ENCODE results near the gene PGLYRP2. TPM values are rescaled to one million over a fixed set of nuclear protein-coding genes. Genes with fewer than 3 reads are reported as not detected.

The PGLYRP2 gene
- polyA plus RNA-seq, 1 donor from 2014 or later, result not detected

- H3K9me2 ChIP-seq (ENCODE audit: insufficient read depth, low read length), result no peaks in the 10 kb centered on the region
- H3K4me2 ChIP-seq (ENCODE audit: low read length), result no peak overlapping the region
- H3K36me3 ChIP-seq (ENCODE audit: insufficient read depth, low read length), result no peaks in the 10 kb centered on the region
- H3K9me3 ChIP-seq (ENCODE audit: low read length), result no peaks in the 10 kb centered on the region
- no peaks in the 10 kb centered on the region for H3K79me2 ChIP-seq (replicated peaks; ENCODE audit: insufficient read depth, low read length)
- no peak overlapping the region for H3K27ac ChIP-seq (ENCODE audit: low read length)
- no peak for TF ChIP-seq SMC3 (conservative IDR thresholded peaks at IDR 0.05; ENCODE audit: poor library complexity)
- TF ChIP-seq CTCF (IDR thresholded peaks at IDR 0.05; ENCODE audit: poor library complexity, severe bottlenecking), result no peak
- no peak for TF ChIP-seq MXI1 (conservative IDR thresholded peaks at IDR 0.05; ENCODE audit: poor library complexity, severe bottlenecking)
- no peak for TF ChIP-seq POLR2AphosphoS5 (IDR thresholded peaks at IDR 0.05)
- TF ChIP-seq EZH2 (IDR thresholded peaks at IDR 0.05; ENCODE audit: borderline replicate concordance, insufficient read depth, low read length, poor library complexity, severe bottlenecking), result no peak
- no peak for TF ChIP-seq TAF1 (IDR thresholded peaks at IDR 0.05; ENCODE audit: low read depth)
- TF ChIP-seq REST (IDR thresholded peaks at IDR 0.05; ENCODE audit: borderline replicate concordance), result no peak
- TF ChIP-seq EP300 (conservative IDR thresholded peaks at IDR 0.05; ENCODE audit: poor library complexity, severe bottlenecking), result no peak
- TF ChIP-seq RAD21 (conservative IDR thresholded peaks at IDR 0.05), result no peak
- H3K4me3 ChIP-seq (ENCODE audit: low read length), result no peak overlapping the region
- H2AFZ ChIP-seq (ENCODE audit: low read depth, low read length), result no peak overlapping the region
- H3F3A ChIP-seq (ENCODE audit: insufficient read depth, low read length, poor library complexity, severe bottlenecking), result no peaks in the 10 kb centered on the region
- H3K27me3 ChIP-seq (ENCODE audit: insufficient read depth, low read depth, low read length), result peaks cover 34% of the 10 kb centered on the region
- no peak overlapping the region for H3K9ac ChIP-seq (ENCODE audit: low read length)
- H4K20me1 ChIP-seq (ENCODE audit: insufficient read depth), result no peaks in the 10 kb centered on the region
These were observed 7.6 kb downstream of the PGLYRP2 start for GRCh38 chr19:15471639-15472101.

DNA sequence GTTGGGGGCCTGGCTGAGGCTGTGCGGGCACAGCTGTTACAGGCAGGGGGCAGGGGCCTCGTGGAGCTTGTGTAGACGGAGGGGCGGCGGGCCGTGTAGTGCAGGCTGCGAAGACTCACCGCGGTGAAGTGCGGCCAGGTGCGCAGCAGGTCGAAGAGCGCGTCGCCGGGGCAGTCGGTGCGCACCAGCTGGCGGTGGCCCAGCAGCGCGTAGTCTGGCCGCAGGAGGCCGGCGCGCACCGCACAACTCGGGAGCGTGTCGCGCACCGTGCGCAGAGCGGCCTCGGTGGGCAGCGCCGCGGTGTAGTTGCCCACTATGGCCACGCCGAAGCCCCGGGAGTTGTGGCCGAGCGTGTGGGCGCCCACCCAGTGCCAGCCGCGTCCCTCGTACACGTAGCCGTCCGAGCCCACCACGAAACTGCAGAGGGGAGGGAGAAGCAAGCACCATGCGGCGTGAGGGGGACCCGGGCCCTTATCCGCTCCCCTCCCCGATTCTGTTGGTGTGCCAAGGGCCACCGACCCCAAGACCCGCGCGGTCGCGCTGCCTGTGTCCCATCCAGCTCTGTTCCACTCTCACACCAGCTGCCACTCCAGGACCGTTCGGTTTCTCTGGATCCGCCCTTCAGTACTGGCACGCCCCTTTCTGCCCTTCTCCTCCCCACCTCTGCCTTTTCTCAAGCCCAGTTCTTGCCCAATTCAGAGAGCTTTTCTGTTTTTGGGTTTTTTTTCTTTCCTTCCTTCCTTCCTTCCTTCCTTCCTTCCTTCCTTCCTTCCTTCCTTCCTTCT, 9.6 kb downstream of the PGLYRP2 start:
- Histone ChIP-seq H3K9ac (ENCODE audit: low read length) (no peak overlapping the region), H3K79me2 (replicated peaks; ENCODE audit: insufficient read depth, low read length) (no peaks in the 10 kb centered on the region), H4K20me1 (ENCODE audit: insufficient read depth) (no peaks in the 10 kb centered on the region), H3K9me2 (ENCODE audit: insufficient read depth, low read length) (no peaks in the 10 kb centered on the region), H3K36me3 (ENCODE audit: insufficient read depth, low read length) (no peaks in the 10 kb centered on the region), H3F3A (ENCODE audit: insufficient read depth, low read length, poor library complexity, severe bottlenecking) (no peaks in the 10 kb centered on the region), H3K27me3 (ENCODE audit: insufficient read depth, low read depth, low read length) (peaks cover 34% of the 10 kb centered on the region), H3K4me3 (ENCODE audit: low read length) (no peak overlapping the region), H3K4me2 (ENCODE audit: low read length) (no peak overlapping the region), H2AFZ (ENCODE audit: low read depth, low read length) (no peak overlapping the region), H3K9me3 (ENCODE audit: low read length) (no peaks in the 10 kb centered on the region), H3K27ac (ENCODE audit: low read length) (no peak overlapping the region)
- no peak for TF ChIP-seq EP300 (conservative IDR thresholded peaks at IDR 0.05; ENCODE audit: poor library complexity, severe bottlenecking)
- TF ChIP-seq TAF1 (IDR thresholded peaks at IDR 0.05; ENCODE audit: low read depth), result no peak
- TF ChIP-seq MXI1 (conservative IDR thresholded peaks at IDR 0.05; ENCODE audit: poor library complexity, severe bottlenecking), result no peak
- TF ChIP-seq CTCF (IDR thresholded peaks at IDR 0.05; ENCODE audit: poor library complexity, severe bottlenecking), result no peak
- TF ChIP-seq EZH2 (IDR thresholded peaks at IDR 0.05; ENCODE audit: borderline replicate concordance, insufficient read depth, low read length, poor library complexity, severe bottlenecking), result no peak
- no peak for TF ChIP-seq RAD21 (conservative IDR thresholded peaks at IDR 0.05)
- TF ChIP-seq REST (IDR thresholded peaks at IDR 0.05; ENCODE audit: borderline replicate concordance), result no peak
- TF ChIP-seq SMC3 (conservative IDR thresholded peaks at IDR 0.05; ENCODE audit: poor library complexity), result no peak
- no peak for TF ChIP-seq POLR2AphosphoS5 (IDR thresholded peaks at IDR 0.05)
